Measurements from ENCODE around the gene PDGFC.

The PDGFC gene

DNA sequence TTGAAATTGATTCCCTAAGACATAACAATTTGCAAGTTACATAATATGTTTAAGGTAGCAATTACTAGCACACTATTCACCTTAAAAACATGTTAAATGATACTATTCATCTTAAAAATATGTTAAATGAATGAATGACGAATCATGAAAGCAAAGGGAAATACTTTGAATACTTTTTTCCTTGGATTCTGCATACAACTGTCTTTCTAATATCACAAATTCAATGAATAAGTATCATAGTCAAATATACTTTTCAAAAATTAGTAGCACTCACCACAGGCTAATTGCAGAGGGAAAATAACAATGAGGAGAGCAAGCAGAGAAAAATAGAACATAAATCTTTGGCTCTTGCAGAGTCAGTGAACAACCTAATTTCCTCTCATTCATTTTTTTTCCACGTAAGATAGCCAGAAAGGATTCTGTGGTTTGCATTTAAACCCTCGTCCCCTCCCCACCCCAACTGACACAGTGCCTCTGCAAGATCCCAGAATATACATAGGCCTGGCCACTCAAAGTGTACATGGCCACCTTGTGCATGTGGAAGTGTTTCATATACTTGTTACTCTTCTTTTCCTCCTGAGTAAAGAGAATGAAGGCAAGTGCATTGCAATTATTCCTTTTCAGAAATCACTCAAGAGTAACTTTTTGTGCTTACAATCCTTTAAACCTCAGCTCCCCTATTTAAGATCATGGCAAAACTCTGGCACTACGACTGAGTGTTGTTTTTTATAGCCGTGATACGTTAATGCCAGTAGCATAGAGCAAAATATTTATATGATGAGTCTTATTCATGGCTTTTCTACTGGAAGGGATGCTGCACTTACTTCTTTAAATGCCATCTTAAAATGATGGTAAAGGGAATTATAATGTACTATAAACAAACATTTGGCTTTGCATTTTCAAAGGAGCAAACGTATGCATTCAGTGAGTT lies 236.4 kb downstream of the PDGFC start:
- H3K27ac ChIP-seq (ENCODE audit: low read depth, low read length): no peak overlapping the region

GRCh38 chr4:156733582-156733981 lies 238.0 kb downstream of the PDGFC start:
- Histone ChIP-seq H3K36me3 (ENCODE audit: insufficient read depth, low read length) (no peaks in the 10 kb centered on the region), H3K4me3 (ENCODE audit: low read length) (no peak overlapping the region), H3K4me1 (ENCODE audit: insufficient read depth, low read length) (no peaks in the 10 kb centered on the region), H3K9ac (ENCODE audit: low read depth, low read length) (no peak overlapping the region), H3K9me3 (ENCODE audit: insufficient read depth, low read depth, low read length) (peaks cover 20% of the 10 kb centered on the region), H3K27ac (ENCODE audit: low read depth, low read length) (no peak overlapping the region), H3K27me3 (ENCODE audit: insufficient read depth, low read length) (no peaks in the 10 kb centered on the region)
- no CpG with 5 or more reads among the region's 1 CpG for WGBS

More for the DNA sequence above, 236.4 kb downstream of the PDGFC start:
- Histone ChIP-seq H3K4me1 (ENCODE audit: insufficient read depth, low read length) (no peaks in the 10 kb centered on the region), H3K4me3 (ENCODE audit: low read length) (no peak overlapping the region), H3K36me3 (ENCODE audit: insufficient read depth, low read length) (no peaks in the 10 kb centered on the region), H3K9ac (ENCODE audit: low read depth, low read length) (no peak overlapping the region), H3K9me3 (ENCODE audit: insufficient read depth, low read depth, low read length) (peaks cover 20% of the 10 kb centered on the region), H3K27me3 (ENCODE audit: insufficient read depth, low read length) (no peaks in the 10 kb centered on the region)
- 91% methylated on average over 6 of the region's 7 CpGs for WGBS

GRCh38 chr4:156732634-156733033 lies 239.0 kb downstream of the PDGFC start:
- no peaks in the 10 kb centered on the region for H3K36me3 ChIP-seq (ENCODE audit: insufficient read depth, low read length)
- H3K4me3 ChIP-seq (ENCODE audit: low read length): no peak overlapping the region
- WGBS: 100% methylated on average over 2 of the region's 6 CpGs
- no peaks in the 10 kb centered on the region for H3K4me1 ChIP-seq (ENCODE audit: insufficient read depth, low read length)
- H3K27me3 ChIP-seq (ENCODE audit: insufficient read depth, low read length): no peaks in the 10 kb centered on the region
- peaks cover 20% of the 10 kb centered on the region for H3K9me3 ChIP-seq (ENCODE audit: insufficient read depth, low read depth, low read length)
- no peak overlapping the region for H3K27ac ChIP-seq (ENCODE audit: low read depth, low read length)
- no peak overlapping the region for H3K9ac ChIP-seq (ENCODE audit: low read depth, low read length)

- 93% methylated on average over 4 of the region's 4 CpGs for WGBS
- Histone ChIP-seq H3K9ac (ENCODE audit: low read depth, low read length) (no peak overlapping the region), H3K27ac (ENCODE audit: low read depth, low read length) (no peak overlapping the region), H3K4me1 (ENCODE audit: insufficient read depth, low read length) (no peaks in the 10 kb centered on the region), H3K4me3 (ENCODE audit: low read length) (no peak overlapping the region), H3K27me3 (ENCODE audit: insufficient read depth, low read length) (no peaks in the 10 kb centered on the region), H3K9me3 (ENCODE audit: insufficient read depth, low read depth, low read length) (peaks cover 21% of the 10 kb centered on the region), H3K36me3 (ENCODE audit: insufficient read depth, low read length) (no peaks in the 10 kb centered on the region)
These were observed 242.2 kb downstream of the PDGFC start for GRCh38 chr4:156729416-156729815.

GRCh38 chr4:156725257-156725656 lies 246.3 kb downstream of the PDGFC start:
- Histone ChIP-seq H3K27me3 (ENCODE audit: insufficient read depth, low read length) (no peaks in the 10 kb centered on the region), H3K36me3 (ENCODE audit: insufficient read depth, low read length) (no peaks in the 10 kb centered on the region), H3K4me1 (ENCODE audit: insufficient read depth, low read length) (no peaks in the 10 kb centered on the region), H3K4me3 (ENCODE audit: low read length) (no peak overlapping the region), H3K9ac (ENCODE audit: low read depth, low read length) (no peak overlapping the region), H3K27ac (ENCODE audit: low read depth, low read length) (no peak overlapping the region), H3K9me3 (ENCODE audit: insufficient read depth, low read depth, low read length) (peaks cover 8% of the 10 kb centered on the region; the same call in 1 of the 2 replicates)
- 98% methylated on average over 2 of the region's 2 CpGs for WGBS

DNA sequence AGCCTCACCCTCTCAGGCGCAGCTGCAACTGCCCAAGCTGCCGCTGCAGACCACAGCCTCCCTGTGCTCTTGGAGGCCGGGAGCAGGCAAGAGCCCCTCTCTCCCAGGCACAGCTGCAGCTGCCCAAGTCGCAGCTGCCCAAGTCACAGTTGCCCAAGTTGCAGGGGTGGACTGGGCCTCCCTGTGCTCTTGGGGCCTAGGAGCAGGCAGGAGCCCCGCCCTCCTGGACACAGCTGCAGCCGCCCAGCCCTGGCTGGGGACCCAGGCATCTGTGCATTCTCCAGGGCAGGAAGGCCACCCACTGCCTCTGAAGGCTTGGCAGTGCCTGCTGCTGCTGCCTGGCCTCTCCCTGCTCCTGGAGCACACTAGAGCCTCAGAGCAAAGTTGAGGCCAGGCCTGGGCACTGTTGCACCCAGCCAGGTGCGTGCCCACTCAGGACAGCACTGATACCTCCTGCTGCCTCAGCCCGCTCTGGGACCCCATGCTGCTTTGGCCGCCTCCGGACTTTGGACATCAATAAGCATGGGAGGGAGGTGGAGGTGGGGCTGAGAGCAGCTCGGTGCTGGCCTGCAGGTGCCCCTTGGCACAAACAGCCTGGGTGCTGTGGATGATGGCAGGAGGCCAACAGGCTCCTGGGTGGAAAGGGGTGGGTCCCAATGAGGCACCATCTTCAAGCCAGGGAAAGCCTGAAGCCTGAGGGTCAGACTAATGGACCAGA lies 247.5 kb downstream of the PDGFC start:
- WGBS: 95% methylated on average over 11 of the region's 11 CpGs
- Histone ChIP-seq H3K27me3 (ENCODE audit: insufficient read depth, low read length) (no peaks in the 10 kb centered on the region), H3K27ac (ENCODE audit: low read depth, low read length) (no peak overlapping the region), H3K9me3 (ENCODE audit: insufficient read depth, low read depth, low read length) (peaks cover 8% of the 10 kb centered on the region; the same call in 1 of the 2 replicates), H3K9ac (ENCODE audit: low read depth, low read length) (no peak overlapping the region), H3K4me1 (ENCODE audit: insufficient read depth, low read length) (no peaks in the 10 kb centered on the region), H3K36me3 (ENCODE audit: insufficient read depth, low read length) (no peaks in the 10 kb centered on the region), H3K4me3 (ENCODE audit: low read length) (no peak overlapping the region)

DNA sequence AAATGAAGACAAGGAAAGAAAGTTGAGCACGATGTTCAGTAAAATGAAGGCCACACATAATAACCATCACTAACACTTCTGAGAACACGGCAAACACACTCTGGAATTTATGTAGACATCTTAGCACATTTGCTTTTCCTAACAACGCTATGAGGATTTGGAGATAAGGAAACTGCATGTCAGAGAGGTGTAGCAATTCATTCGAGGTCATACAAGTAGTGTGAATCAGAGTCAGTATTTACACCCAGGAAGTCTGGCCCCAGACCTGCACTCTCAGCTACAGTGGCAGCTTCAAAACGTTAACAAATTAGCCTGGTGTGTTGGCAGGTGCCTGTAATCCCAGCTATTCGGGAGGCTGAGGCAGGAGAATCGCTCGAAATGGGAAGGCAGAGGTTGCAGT lies 253.4 kb downstream of the PDGFC start:
- WGBS: 93% methylated on average over 8 of the region's 8 CpGs
- no peaks in the 10 kb centered on the region for H3K4me1 ChIP-seq (ENCODE audit: insufficient read depth, low read length)
- no peaks in the 10 kb centered on the region for H3K9me3 ChIP-seq (ENCODE audit: insufficient read depth, low read depth, low read length)
- H3K27ac ChIP-seq (ENCODE audit: low read depth, low read length): no peak overlapping the region
- H3K27me3 ChIP-seq (ENCODE audit: insufficient read depth, low read length): no peaks in the 10 kb centered on the region
- no peak overlapping the region for H3K4me3 ChIP-seq (ENCODE audit: low read length)
- H3K36me3 ChIP-seq (ENCODE audit: insufficient read depth, low read length): no peaks in the 10 kb centered on the region
- no peak overlapping the region for H3K9ac ChIP-seq (ENCODE audit: low read depth, low read length)

DNA sequence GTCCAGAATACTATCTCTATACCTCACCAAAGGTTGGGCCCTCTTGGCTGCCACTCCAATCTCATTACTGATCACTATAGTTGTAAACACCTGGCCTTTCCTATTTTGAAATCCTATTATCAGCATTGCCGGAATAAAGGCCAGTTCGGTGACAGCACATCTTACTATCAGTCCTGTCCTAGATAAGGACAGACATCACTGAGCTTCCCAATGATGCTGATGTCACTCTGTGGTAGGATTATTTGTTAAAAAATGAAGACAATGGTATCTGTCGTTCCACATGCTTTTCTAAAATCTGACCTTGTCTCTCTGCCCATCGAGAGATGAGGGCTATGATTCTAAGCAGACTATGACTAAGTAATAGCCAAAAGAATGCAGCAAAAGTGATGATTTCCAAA lies 260.4 kb downstream of the PDGFC start:
- Histone ChIP-seq H3K9me3 (ENCODE audit: insufficient read depth, low read depth, low read length) (no peaks in the 10 kb centered on the region), H3K4me1 (ENCODE audit: insufficient read depth, low read length) (no peaks in the 10 kb centered on the region), H3K27ac (ENCODE audit: low read depth, low read length) (no peak overlapping the region), H3K4me3 (ENCODE audit: low read length) (no peak overlapping the region), H3K36me3 (ENCODE audit: insufficient read depth, low read length) (no peaks in the 10 kb centered on the region), H3K27me3 (ENCODE audit: insufficient read depth, low read length) (no peaks in the 10 kb centered on the region), H3K9ac (ENCODE audit: low read depth, low read length) (no peak overlapping the region)
- 96% methylated on average over 4 of the region's 4 CpGs for WGBS
